Smooth muscle cell (in vitro differentiated cells): ENCODE results near the gene CLEC16A. TPM values are rescaled to one million over a fixed set of nuclear protein-coding genes. Genes with fewer than 3 reads are reported as not detected.

Experiments used
- DNase-seq: peaks from one replicate; lab custom pipeline; 2025; ENCODE audit not compliant: unreplicated experiment; lab: John Stamatoyannopoulos, UW
- H2AFZ ChIP-seq: fragments of 200-600 bp; sonication (generic); 2 replicates; pipeline ENCODE4 v1.6.0; 2016; ENCODE audit warnings: antibody characterized with exemption, low read depth, mild to moderate bottlenecking
- H3F3A ChIP-seq: fragments of 200-600 bp; sonication (generic); 2 replicates; pipeline ENCODE4 v1.6.0; 2017; ENCODE audit warnings: antibody characterized with exemption, low read depth
- H3K27ac ChIP-seq: fragments of 200-600 bp; sonication (generic); 2 replicates; pipeline ENCODE4 v1.5.1; 2016; ENCODE audit warnings: low read depth, mild to moderate bottlenecking
- H3K27me3 ChIP-seq: fragments of 200-600 bp; sonication (generic); 2 replicates; pipeline ENCODE4 v1.6.1; 2016; ENCODE audit warnings: low read depth, mild to moderate bottlenecking
- H3K36me3 ChIP-seq: fragments of 200-600 bp; sonication (generic); 2 replicates; pipeline ENCODE4 v1.5.1; 2016; ENCODE audit warnings: low read depth
- H3K4me1 ChIP-seq: fragments of 200-600 bp; sonication (generic); 2 replicates; pipeline ENCODE4 v1.5.1; 2016; ENCODE audit warnings: low read depth
- H3K4me2 ChIP-seq: fragments of 200-600 bp; sonication (generic); 2 replicates; pipeline ENCODE4 v1.6.0; 2016; ENCODE audit warnings: mild to moderate bottlenecking
- H3K4me3 ChIP-seq: fragments of 200-600 bp; sonication (generic); 2 replicates; pipeline ENCODE4 v1.5.1; 2016; ENCODE audit warnings: mild to moderate bottlenecking
- H3K79me2 ChIP-seq: fragments of 200-600 bp; sonication (generic); 2 replicates; pipeline ENCODE4 v1.6.0; 2016; ENCODE audit warnings: low read depth, mild to moderate bottlenecking
- H3K9ac ChIP-seq: fragments of 200-600 bp; sonication (generic); 2 replicates; pipeline ENCODE4 v1.6.0; 2016; ENCODE audit warnings: low read depth
- H3K9me3 ChIP-seq: fragments of 200-600 bp; sonication (generic); replicated peaks from 2 replicates; pipeline ENCODE4 v1.5.1; 2016; ENCODE audit warnings: low read depth
- H4K20me1 ChIP-seq: fragments of 200-600 bp; sonication (generic); 2 replicates; pipeline ENCODE4 v1.6.0; 2016; ENCODE audit warnings: low read depth
- CTCF ChIP-seq: fragments of 200-600 bp; sonication (generic); IDR thresholded peaks from 2 replicates; pipeline ENCODE4 v1.5.1; 2017; ENCODE audit warnings: borderline replicate concordance, mild to moderate bottlenecking, antibody characterized with exemption; ENCODE audit not compliant: insufficient read depth, poor library complexity, severe bottlenecking
- WGBS: methylation state at CpG from one replicate; pipeline ENCODE4 v1.1.7; 2016; ENCODE audit warnings: low lambda C conversion rate; 5-methylcytosine and 5-hydroxymethylcytosine counted together
- polyA plus RNA-seq: library from polyadenylated mRNA; unstranded; fragments of >200 nt; fragmentation: Nextera tagmentation; extraction: Ambion mirVana; gene quantifications from 2 replicates; pipeline ENCODE4 v1.2.1, GENCODE V29; 2016
- total RNA-seq: library from RNA; depleted of rRNA; stranded (reverse); fragments of >200 nt; gene quantifications from 2 replicates; pipeline ENCODE4 v1.2.3, GENCODE V29; 2014

The CLEC16A gene
- total and polyA plus RNA-seq, 2 experiments from 2014 or later, result 12.6 to 16.2 TPM

- no peaks in the 10 kb centered on the region for H3K4me1 ChIP-seq
- no peak overlapping the region for H2AFZ ChIP-seq
- no peaks in the 10 kb centered on the region for H3K27me3 ChIP-seq
- no peaks in the 10 kb centered on the region for H3K79me2 ChIP-seq
- no peaks in the 10 kb centered on the region for H3F3A ChIP-seq
- no peaks in the 10 kb centered on the region for H4K20me1 ChIP-seq
- no peak overlapping the region for H3K4me3 ChIP-seq
- H3K4me2 ChIP-seq, result no peak overlapping the region
- no peak for DNase-seq
- no peaks in the 10 kb centered on the region for H3K9me3 ChIP-seq
- H3K9ac ChIP-seq, result no peak overlapping the region
- TF ChIP-seq CTCF, result no peak
- H3K36me3 ChIP-seq, result no peaks in the 10 kb centered on the region
- 89% methylated on average over 20 of the region's 20 CpGs for WGBS
- no peak overlapping the region for H3K27ac ChIP-seq
Measured at GRCh38 chr16:11181242-11181898, 237.0 kb downstream of the CLEC16A start.

- Histone ChIP-seq H3K9ac (no peak overlapping the region), H3K9me3 (no peaks in the 10 kb centered on the region)
Measured at GRCh38 chr16:11181899-11182279, 237.5 kb downstream of the CLEC16A start.

GRCh38 chr16:11182411-11182810 lies 238.0 kb downstream of the CLEC16A start:
- Histone ChIP-seq H3F3A (no peaks in the 10 kb centered on the region), H3K27ac (no peak overlapping the region), H4K20me1 (no peaks in the 10 kb centered on the region), H3K79me2 (no peaks in the 10 kb centered on the region), H3K27me3 (no peaks in the 10 kb centered on the region), H3K4me3 (no peak overlapping the region), H3K4me1 (no peaks in the 10 kb centered on the region), H3K36me3 (no peaks in the 10 kb centered on the region), H2AFZ (no peak overlapping the region), H3K9me3 (no peaks in the 10 kb centered on the region), H3K4me2 (no peak overlapping the region), H3K9ac (no peak overlapping the region)
- 91% methylated on average over 14 of the region's 14 CpGs for whole genome bisulfite sequencing
- no peak for TF ChIP-seq CTCF
- DNase-seq, result no peak

More at GRCh38 chr16:11181899-11182279, 237.5 kb downstream of the CLEC16A start:
- DNase-seq, result no peak
- no peaks in the 10 kb centered on the region for H3K36me3 ChIP-seq
- no peaks in the 10 kb centered on the region for H3K79me2 ChIP-seq
- H3K27me3 ChIP-seq, result no peaks in the 10 kb centered on the region
- no peak overlapping the region for H3K4me3 ChIP-seq
- no peaks in the 10 kb centered on the region for H3K4me1 ChIP-seq
- 70% methylated on average over 12 of the region's 12 CpGs for WGBS
- no peak overlapping the region for H3K27ac ChIP-seq
- H2AFZ ChIP-seq, result no peak overlapping the region
- H3K4me2 ChIP-seq, result no peak overlapping the region
- TF ChIP-seq CTCF, result no peak
- no peaks in the 10 kb centered on the region for H3F3A ChIP-seq
- no peaks in the 10 kb centered on the region for H4K20me1 ChIP-seq

GRCh38 chr16:11183035-11183812 lies 238.9 kb downstream of the CLEC16A start:
- 91% methylated on average over 25 of the region's 25 CpGs for WGBS
- no peaks in the 10 kb centered on the region for H3F3A ChIP-seq
- H3K27me3 ChIP-seq, result no peaks in the 10 kb centered on the region
- H3K9ac ChIP-seq, result no peak overlapping the region
- H3K27ac ChIP-seq, result no peak overlapping the region
- H3K36me3 ChIP-seq, result no peaks in the 10 kb centered on the region
- H4K20me1 ChIP-seq, result no peaks in the 10 kb centered on the region
- H2AFZ ChIP-seq, result no peak overlapping the region
- H3K4me2 ChIP-seq, result no peak overlapping the region
- TF ChIP-seq CTCF, result no peak
- no peak for DNase-seq
- no peaks in the 10 kb centered on the region for H3K79me2 ChIP-seq
- no peaks in the 10 kb centered on the region for H3K9me3 ChIP-seq
- H3K4me3 ChIP-seq, result no peak overlapping the region
- no peaks in the 10 kb centered on the region for H3K4me1 ChIP-seq
